HG02798 (cell line): ENCODE measurements around the gene RLN2.
"Not testable (repeated sequence)": the region's sequence is repeated elsewhere in the genome, so short reads cannot be mapped to it uniquely, and the experiment has no call there.

Experiments
- ATAC-seq: cut with Tn5 transposase; IDR thresholded peaks from one replicate; pipeline ENCODE4 v1.9.1; 2021; ENCODE audit warnings: mild to moderate bottlenecking; ENCODE audit not compliant: unreplicated experiment, poor library complexity

RLN2 gene

GRCh38 chr9:5303840-5304795 is at the start of gene RLN2:
Gene RLN2 (minus strand): TSS chr9:5304716. CDS start chr9:5304580, 136 bp downstream.
- peak; percentile 100 for ATAC-seq

GRCh38 chr9:5354184-5354583 is 49.7 kb upstream of the RLN2 start:
- no peak for ATAC-seq

GRCh38 chr9:5352637-5353248 is 48.2 kb upstream of the RLN2 start:
- ATAC-seq = no peak

- ATAC-seq = peak; percentile 100
These were observed 34.8 kb upstream of the RLN2 start, which contains the start of gene RLN1 for GRCh38 chr9:5338992-5339981. Gene RLN1 (minus strand): TSS chr9:5339876. CDS start chr9:5339746, 130 bp downstream.

GRCh38 chr9:5336688-5337087 is 32.2 kb upstream of the RLN2 start:
- ATAC-seq = no peak

- not testable (repeated sequence) for ATAC-seq
These were observed 26.8 kb upstream of the RLN2 start for GRCh38 chr9:5331276-5331675.

GRCh38 chr9:5326893-5327548 is 22.5 kb upstream of the RLN2 start:
- no peak for ATAC-seq

GRCh38 chr9:5326187-5326586 is 21.7 kb upstream of the RLN2 start:
- no peak for ATAC-seq

GRCh38 chr9:5321601-5322000 is 17.1 kb upstream of the RLN2 start:
- not testable (repeated sequence) for ATAC-seq

GRCh38 chr9:5321058-5321457 is 16.5 kb upstream of the RLN2 start:
- ATAC-seq = no peak

- ATAC-seq = not testable (repeated sequence)
These were observed 11.9 kb upstream of the RLN2 start for GRCh38 chr9:5316406-5316805.

- no peak for ATAC-seq
These were observed 10.8 kb upstream of the RLN2 start for GRCh38 chr9:5315187-5315923.

GRCh38 chr9:5310851-5311250 is 6.3 kb upstream of the RLN2 start:
- ATAC-seq = no peak

- no peak for ATAC-seq
These were observed 1.2 kb upstream of the RLN2 start for GRCh38 chr9:5305741-5306140.

GRCh38 chr9:5301544-5301943 is 3.0 kb downstream of the RLN2 start:
- ATAC-seq = no peak

GRCh38 chr9:5292141-5292540 is 12.4 kb downstream of the RLN2 start:
- no peak for ATAC-seq

- ATAC-seq = no peak
These were observed 15.9 kb downstream of the RLN2 start for GRCh38 chr9:5288591-5288990.

- ATAC-seq = no peak
These were observed 18.3 kb downstream of the RLN2 start for GRCh38 chr9:5286262-5286661.

- ATAC-seq = peak; percentile 69
These were observed 26.0 kb downstream of the RLN2 start for GRCh38 chr9:5278486-5278885.
